Activated T-helper 2 cell treated with anti-CD3 and anti-CD28 coated beads, Interferon-gamma antibody, Interleukin-2, Interleukin-4, amounts not matched to agents 10 μg/mL and 5 μg/mL and 100 μg/mL, durations not matched to agents 14 hours and 24 hours and 36 hours (primary cell): ENCODE results near the gene FRMD1. TPM values are rescaled to one million over a fixed set of nuclear protein-coding genes. Genes with fewer than 3 reads are reported as not detected.
A peak's percentile ranks its signal among the peaks of the same experiment; 100 is the strongest.

Source experiments
- DNase-seq: peaks from one replicate; pipeline ENCODE4 v3.0.0; 2021; ENCODE audit warnings: low spot score
- H3K27ac Mint-ChIP-seq: one replicate; pipeline ENCODE4 v1.8.0; 2021; ENCODE audit warnings: mixed read lengths
- H3K27me3 Mint-ChIP-seq: one replicate; pipeline ENCODE4 v1.8.0; 2021; ENCODE audit warnings: low read depth, mixed read lengths
- H3K36me3 Mint-ChIP-seq: one replicate; pipeline ENCODE4 v1.8.0; 2021; ENCODE audit warnings: low read depth, mixed read lengths
- H3K4me1 Mint-ChIP-seq: one replicate; pipeline ENCODE4 v1.8.0; 2021; ENCODE audit warnings: low read depth, mixed read lengths
- H3K4me3 Mint-ChIP-seq: one replicate; pipeline ENCODE4 v1.8.0; 2021; ENCODE audit warnings: low read depth, mild to moderate bottlenecking, moderate library complexity, mixed read lengths
- H3K9me3 Mint-ChIP-seq: one replicate; pipeline ENCODE4 v1.8.0; 2021; ENCODE audit warnings: mixed read lengths
- intact Hi-C: fragments of 100-400 bp; cut with micrococcal nuclease; formaldehyde crosslinking; loops from one replicate; pipeline ENCODE4 v1.15.1; 2023
- total RNA-seq: library from RNA; stranded (reverse); gene quantifications from 2 replicates; pipeline ENCODE4 v1.2.3, GENCODE V29; 2022

The FRMD1 gene
- total RNA-seq, 1 donor from 2014 or later = not detected

GRCh38 chr6:168043193-168043847 is 35.7 kb downstream of the FRMD1 start:
- peaks cover 19% of the 10 kb centered on the region for H3K9me3 Mint-ChIP-seq
- no peak overlapping the region for H3K27ac Mint-ChIP-seq
- intact Hi-C loops = no loop called here

GRCh38 chr6:168042426-168043192 is 36.4 kb downstream of the FRMD1 start:
- H3K27ac Mint-ChIP-seq = no peak overlapping the region
- H3K36me3 Mint-ChIP-seq = peaks cover 5% of the 10 kb centered on the region
- no peak overlapping the region for H3K4me3 Mint-ChIP-seq
- H3K9me3 Mint-ChIP-seq = peaks cover 21% of the 10 kb centered on the region
- no peaks in the 10 kb centered on the region for H3K4me1 Mint-ChIP-seq
- H3K27me3 Mint-ChIP-seq = no peaks in the 10 kb centered on the region
- no peak for DNase-seq
- intact Hi-C loops = no loop called here

More at GRCh38 chr6:168043193-168043847, 35.7 kb downstream of the FRMD1 start:
- H3K4me1 Mint-ChIP-seq = no peaks in the 10 kb centered on the region
- H3K4me3 Mint-ChIP-seq = no peak overlapping the region
- peaks cover 4% of the 10 kb centered on the region for H3K36me3 Mint-ChIP-seq
- no peaks in the 10 kb centered on the region for H3K27me3 Mint-ChIP-seq
- DNase-seq = no peak

- no peak overlapping the region for H3K27ac Mint-ChIP-seq
- intact Hi-C loops = no loop called here
- H3K27me3 Mint-ChIP-seq = no peaks in the 10 kb centered on the region
- no peaks in the 10 kb centered on the region for H3K4me1 Mint-ChIP-seq
- H3K4me3 Mint-ChIP-seq = no peak overlapping the region
- DNase-seq = no peak
- H3K36me3 Mint-ChIP-seq = peaks cover 5% of the 10 kb centered on the region
- peaks cover 21% of the 10 kb centered on the region for H3K9me3 Mint-ChIP-seq
Observed at GRCh38 chr6:168041928-168042327, 37.1 kb downstream of the FRMD1 start.

- DNase-seq = no peak
- peaks cover 2% of the 10 kb centered on the region for H3K4me1 Mint-ChIP-seq
- H3K27ac Mint-ChIP-seq = no peak overlapping the region
- no peaks in the 10 kb centered on the region for H3K27me3 Mint-ChIP-seq
- H3K36me3 Mint-ChIP-seq = peaks cover 5% of the 10 kb centered on the region
- intact Hi-C loops = no loop called here
- H3K4me3 Mint-ChIP-seq = no peak overlapping the region
- H3K9me3 Mint-ChIP-seq = peaks cover 21% of the 10 kb centered on the region
Observed at GRCh38 chr6:168040856-168041496, 38.0 kb downstream of the FRMD1 start.

DNA sequence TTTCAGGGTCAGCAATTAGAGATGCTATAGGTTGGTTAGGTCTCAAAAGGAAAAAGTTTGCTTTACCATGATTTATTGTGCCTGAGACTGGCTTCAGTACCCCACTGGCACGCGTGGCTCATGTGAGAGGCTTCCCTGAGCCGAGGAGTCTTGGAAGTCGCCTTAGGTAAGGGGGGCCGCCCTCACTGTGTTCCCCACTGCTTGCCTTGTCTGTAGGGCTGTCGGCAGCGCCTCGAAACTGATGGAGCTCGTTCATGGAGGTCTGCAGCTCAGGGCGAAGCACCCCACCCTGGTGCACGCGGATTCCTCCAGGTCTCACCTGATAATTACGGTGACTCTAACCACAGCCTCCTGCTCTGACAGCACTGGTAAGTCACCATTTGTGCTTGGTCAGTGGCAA is 39.2 kb downstream of the FRMD1 start:
- Mint-ChIP-seq H3K9me3 (peaks cover 25% of the 10 kb centered on the region), H3K36me3 (peaks cover 5% of the 10 kb centered on the region)

GRCh38 chr6:168039301-168039700 is 39.7 kb downstream of the FRMD1 start:
- Mint-ChIP-seq H3K27me3 (peaks cover 2% of the 10 kb centered on the region), H3K4me3 (no peak overlapping the region), H3K36me3 (peaks cover 5% of the 10 kb centered on the region), H3K27ac (no peak overlapping the region), H3K4me1 (peaks cover 4% of the 10 kb centered on the region), H3K9me3 (peaks cover 29% of the 10 kb centered on the region)
- DNase-seq = no peak
- intact Hi-C loops = no loop called here

More for the DNA sequence above, 39.2 kb downstream of the FRMD1 start:
- Mint-ChIP-seq H3K4me3 (no peak overlapping the region), H3K4me1 (peaks cover 4% of the 10 kb centered on the region), H3K27me3 (peaks cover 2% of the 10 kb centered on the region), H3K27ac (no peak overlapping the region)
- intact Hi-C loops = no loop called here
- DNase-seq = no peak

GRCh38 chr6:168038576-168039140 is 40.4 kb downstream of the FRMD1 start:
- Mint-ChIP-seq H3K27ac (no peak overlapping the region), H3K4me1 (peaks cover 4% of the 10 kb centered on the region), H3K36me3 (peaks cover 5% of the 10 kb centered on the region)

GRCh38 chr6:168037856-168038255 is 41.2 kb downstream of the FRMD1 start:
- no peak overlapping the region for H3K27ac Mint-ChIP-seq
- H3K27me3 Mint-ChIP-seq = peaks cover 5% of the 10 kb centered on the region
- intact Hi-C loops = no loop called here
- H3K9me3 Mint-ChIP-seq = peaks cover 29% of the 10 kb centered on the region
- no peak for DNase-seq
- H3K36me3 Mint-ChIP-seq = peaks cover 5% of the 10 kb centered on the region
- H3K4me3 Mint-ChIP-seq = no peak overlapping the region
- peaks cover 4% of the 10 kb centered on the region for H3K4me1 Mint-ChIP-seq

More at GRCh38 chr6:168038576-168039140, 40.4 kb downstream of the FRMD1 start:
- Mint-ChIP-seq H3K9me3 (peaks cover 29% of the 10 kb centered on the region), H3K27me3 (peaks cover 5% of the 10 kb centered on the region), H3K4me3 (no peak overlapping the region)
- intact Hi-C loops = no loop called here
- no peak for DNase-seq

DNA sequence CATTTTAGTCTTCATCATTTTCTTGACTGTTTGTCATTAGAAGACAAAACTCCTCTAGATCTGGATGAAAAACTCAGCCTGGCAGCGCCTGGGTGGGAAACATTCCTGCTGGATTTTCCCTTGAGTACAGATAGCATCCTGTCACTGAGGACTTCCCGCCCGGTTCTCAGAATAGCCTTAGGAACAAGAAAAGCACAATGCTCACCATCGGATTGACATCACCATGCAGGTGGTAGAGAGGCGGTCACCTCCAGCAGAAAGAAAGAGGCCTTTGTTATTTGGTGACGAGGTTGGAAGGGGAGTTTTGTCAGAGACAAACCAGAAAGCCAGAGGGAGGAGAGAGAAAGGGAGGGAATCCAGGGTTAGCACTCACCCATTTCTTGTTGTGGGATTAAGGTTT is 41.8 kb downstream of the FRMD1 start:
- H3K4me1 Mint-ChIP-seq = peaks cover 4% of the 10 kb centered on the region
- peaks cover 5% of the 10 kb centered on the region for H3K36me3 Mint-ChIP-seq
- H3K27me3 Mint-ChIP-seq = peaks cover 5% of the 10 kb centered on the region
- H3K4me3 Mint-ChIP-seq = no peak overlapping the region
- no peak for DNase-seq
- H3K9me3 Mint-ChIP-seq = peaks cover 29% of the 10 kb centered on the region
- no peak overlapping the region for H3K27ac Mint-ChIP-seq
- intact Hi-C loops = no loop called here

GRCh38 chr6:168035661-168036545 is 43.1 kb downstream of the FRMD1 start:
- intact Hi-C loops = no loop called here
- H3K4me1 Mint-ChIP-seq = peaks cover 6% of the 10 kb centered on the region
- H3K9me3 Mint-ChIP-seq = peaks cover 29% of the 10 kb centered on the region
- peaks cover 5% of the 10 kb centered on the region for H3K27me3 Mint-ChIP-seq
- no peak for DNase-seq
- H3K36me3 Mint-ChIP-seq = peaks cover 5% of the 10 kb centered on the region
- peak overlapping the region; percentile 87 for H3K27ac Mint-ChIP-seq
- peak overlapping the region; percentile 71 for H3K4me3 Mint-ChIP-seq

DNA sequence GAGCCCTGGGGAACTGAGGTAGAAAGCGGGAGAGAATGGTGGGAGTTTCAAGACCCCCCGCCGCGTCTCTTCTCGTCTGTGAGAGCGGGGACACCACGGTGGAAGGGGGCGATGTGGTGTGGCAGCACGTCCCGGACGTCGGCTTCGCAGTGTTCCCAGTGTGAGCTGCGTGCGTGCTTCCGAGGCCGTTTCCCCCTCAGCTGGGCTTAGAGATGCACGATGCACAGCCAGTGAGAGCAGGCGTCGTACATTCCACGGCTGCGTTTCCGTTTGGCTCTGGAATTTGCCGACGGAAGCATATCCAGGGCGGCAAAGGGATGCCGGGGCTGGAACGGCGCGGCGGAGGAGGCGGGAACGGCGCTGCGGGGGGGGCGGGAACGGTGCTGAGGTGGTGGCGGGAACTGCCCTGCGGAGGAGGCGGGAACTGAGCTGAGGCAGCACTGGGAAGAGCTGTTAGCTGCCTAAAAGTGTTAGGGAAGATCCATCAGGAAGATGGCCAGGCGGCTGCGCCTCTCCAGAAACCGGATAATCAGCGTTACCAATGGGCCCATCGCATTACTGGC is 43.8 kb downstream of the FRMD1 start:
- peaks cover 5% of the 10 kb centered on the region for H3K27me3 Mint-ChIP-seq
- DNase-seq = no peak
- H3K36me3 Mint-ChIP-seq = peaks cover 5% of the 10 kb centered on the region
- H3K4me1 Mint-ChIP-seq = peaks cover 6% of the 10 kb centered on the region
- H3K4me3 Mint-ChIP-seq = peak overlapping the region; percentile 71
- peaks cover 24% of the 10 kb centered on the region for H3K9me3 Mint-ChIP-seq
- no peak overlapping the region for H3K27ac Mint-ChIP-seq
- intact Hi-C loops = no loop called here

- no peak overlapping the region for H3K4me3 Mint-ChIP-seq
- no peak for DNase-seq
- H3K9me3 Mint-ChIP-seq = peaks cover 18% of the 10 kb centered on the region
- H3K4me1 Mint-ChIP-seq = peaks cover 6% of the 10 kb centered on the region
- no peak overlapping the region for H3K27ac Mint-ChIP-seq
- peaks cover 5% of the 10 kb centered on the region for H3K36me3 Mint-ChIP-seq
- H3K27me3 Mint-ChIP-seq = peaks cover 5% of the 10 kb centered on the region
- intact Hi-C loops = no loop called here
Observed at GRCh38 chr6:168034537-168034936, 44.5 kb downstream of the FRMD1 start.
